Spleen (tissue), 7 donors: Measurements from ENCODE around the gene MARCHF2.

Experiments used
- POLR2A ChIP-seq, 3 donors: fragments of 450-650 bp; IDR thresholded peaks; one replicate each; pipeline ENCODE4 v1.5.1; 2017; ENCODE audit warnings: antibody characterized with exemption in 3 of 3, mild to moderate bottlenecking in 1 of 3
- TF ChIP-seq, protein P1 (sequence below), 11 experiments: fragments of 200-600 bp in 7 of 11; fragments of 450-650 bp in 4 of 11; sonication (generic) in 4 of 11; IDR thresholded peaks in 8 of 11; conservative IDR thresholded peaks in 3 of 11; 1 replicate in 7 of 11; 2 replicates in 4 of 11; pipeline versions ENCODE4 v1.4.0 to v1.8.0; 2016 to 2021; ENCODE audit warnings: antibody characterized with exemption in 11 of 11, inconsistent platforms in 4 of 11, mild to moderate bottlenecking in 1 of 11
- donor health status: DM: no; HTN: no; CAD: no; lungs with moderate emphysema.
- donor health status: DM: no; HTN: no; CAD: no.
- donor health status: DM: no; HTN: no; CAD: no.

DNA sequence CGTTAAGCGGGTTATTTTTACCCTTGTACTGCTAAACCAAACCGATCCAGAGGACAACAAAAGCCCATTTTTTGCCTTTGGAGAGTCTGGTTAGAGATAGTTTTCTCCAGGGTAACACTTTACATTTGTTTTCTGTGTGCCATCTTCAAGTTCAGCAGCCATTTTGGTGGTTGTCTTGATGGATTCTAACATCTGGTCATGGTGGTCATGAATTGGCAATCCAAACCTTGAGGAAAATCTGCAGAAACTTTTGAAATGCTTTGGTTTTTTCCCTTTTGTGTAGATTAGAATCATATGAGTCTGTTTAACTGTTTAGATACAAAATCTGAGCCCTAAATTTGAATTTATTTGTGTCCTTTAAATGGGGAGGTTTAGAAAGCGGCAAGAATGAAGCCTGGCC, 48.3 kb downstream of the MARCHF2 start:
- TF ChIP-seq, protein P1, sequence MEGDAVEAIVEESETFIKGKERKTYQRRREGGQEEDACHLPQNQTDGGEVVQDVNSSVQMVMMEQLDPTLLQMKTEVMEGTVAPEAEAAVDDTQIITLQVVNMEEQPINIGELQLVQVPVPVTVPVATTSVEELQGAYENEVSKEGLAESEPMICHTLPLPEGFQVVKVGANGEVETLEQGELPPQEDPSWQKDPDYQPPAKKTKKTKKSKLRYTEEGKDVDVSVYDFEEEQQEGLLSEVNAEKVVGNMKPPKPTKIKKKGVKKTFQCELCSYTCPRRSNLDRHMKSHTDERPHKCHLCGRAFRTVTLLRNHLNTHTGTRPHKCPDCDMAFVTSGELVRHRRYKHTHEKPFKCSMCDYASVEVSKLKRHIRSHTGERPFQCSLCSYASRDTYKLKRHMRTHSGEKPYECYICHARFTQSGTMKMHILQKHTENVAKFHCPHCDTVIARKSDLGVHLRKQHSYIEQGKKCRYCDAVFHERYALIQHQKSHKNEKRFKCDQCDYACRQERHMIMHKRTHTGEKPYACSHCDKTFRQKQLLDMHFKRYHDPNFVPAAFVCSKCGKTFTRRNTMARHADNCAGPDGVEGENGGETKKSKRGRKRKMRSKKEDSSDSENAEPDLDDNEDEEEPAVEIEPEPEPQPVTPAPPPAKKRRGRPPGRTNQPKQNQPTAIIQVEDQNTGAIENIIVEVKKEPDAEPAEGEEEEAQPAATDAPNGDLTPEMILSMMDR (IDR thresholded peaks at IDR 0.05 in 8 of 11, conservative IDR thresholded peaks at IDR 0.05 in 3 of 11): no peak
- TF ChIP-seq POLR2A (IDR thresholded peaks at IDR 0.05): no peak
